ENCODE measurements around the gene ANKRD9. TPM values are rescaled to one million over a fixed set of nuclear protein-coding genes. Genes with fewer than 3 reads are reported as not detected.
A peak's percentile ranks its signal among the peaks of the same experiment; 100 is the strongest.
"Not testable (repeated sequence)": the region's sequence is repeated elsewhere in the genome, so short reads cannot be mapped to it uniquely, and the experiment has no call there.

ANKRD9 gene
- total and polyA plus RNA-seq, 2 experiments from 2014 or later, result 17.3 to 95.9 TPM

GRCh38 chr14:102541771-102542170 is 32.2 kb upstream of the ANKRD9 start:
- Histone ChIP-seq H3K9me2 (ENCODE audit: insufficient read depth) (no peaks in the 10 kb centered on the region), H3K4me3 (no peak overlapping the region), H3K36me3 (ENCODE audit: insufficient read depth) (no peaks in the 10 kb centered on the region), H3K4me1 (ENCODE audit: insufficient read depth) (peaks cover 13% of the 10 kb centered on the region; the same call in 1 of the 2 replicates), H3K27ac (ENCODE audit: low read depth) (no peak overlapping the region), H3F3A (replicated peaks; ENCODE audit: low read depth) (peaks cover 13% of the 10 kb centered on the region; the same call in 1 of the 2 replicates), H2AFZ (no peak overlapping the region), H3K27me3 (ENCODE audit: insufficient read depth) (peaks cover 19% of the 10 kb centered on the region), H3K4me2 (no peak overlapping the region), H4K20me1 (replicated peaks; ENCODE audit: insufficient read depth) (no peaks in the 10 kb centered on the region), H3K79me2 (replicated peaks; ENCODE audit: insufficient read depth) (no peaks in the 10 kb centered on the region)
- H3K36me3 Mint-ChIP-seq (ENCODE audit: low read depth), result no peaks in the 10 kb centered on the region
- no peak for DNase-seq (ENCODE audit: low spot score)
- peaks cover 26% of the 10 kb centered on the region for H3K27me3 Mint-ChIP-seq (ENCODE audit: insufficient read depth, low read depth, poor library complexity)
- no peaks in the 10 kb centered on the region; the same call in 2 of the 3 replicates for H3K9me3 Mint-ChIP-seq
- H3K4me3 Mint-ChIP-seq, result no peak overlapping the region
- H3K4me1 Mint-ChIP-seq, result peaks cover 16% of the 10 kb centered on the region
- ATAC-seq, result no peak
- TF ChIP-seq POLR2AphosphoS5 (IDR thresholded peaks at IDR 0.05; ENCODE audit: low read depth) (no peak), STAT1 (IDR thresholded peaks at IDR 0.05; ENCODE audit: unreplicated experiment) (no peak)
- TF ChIP-seq, protein P1, sequence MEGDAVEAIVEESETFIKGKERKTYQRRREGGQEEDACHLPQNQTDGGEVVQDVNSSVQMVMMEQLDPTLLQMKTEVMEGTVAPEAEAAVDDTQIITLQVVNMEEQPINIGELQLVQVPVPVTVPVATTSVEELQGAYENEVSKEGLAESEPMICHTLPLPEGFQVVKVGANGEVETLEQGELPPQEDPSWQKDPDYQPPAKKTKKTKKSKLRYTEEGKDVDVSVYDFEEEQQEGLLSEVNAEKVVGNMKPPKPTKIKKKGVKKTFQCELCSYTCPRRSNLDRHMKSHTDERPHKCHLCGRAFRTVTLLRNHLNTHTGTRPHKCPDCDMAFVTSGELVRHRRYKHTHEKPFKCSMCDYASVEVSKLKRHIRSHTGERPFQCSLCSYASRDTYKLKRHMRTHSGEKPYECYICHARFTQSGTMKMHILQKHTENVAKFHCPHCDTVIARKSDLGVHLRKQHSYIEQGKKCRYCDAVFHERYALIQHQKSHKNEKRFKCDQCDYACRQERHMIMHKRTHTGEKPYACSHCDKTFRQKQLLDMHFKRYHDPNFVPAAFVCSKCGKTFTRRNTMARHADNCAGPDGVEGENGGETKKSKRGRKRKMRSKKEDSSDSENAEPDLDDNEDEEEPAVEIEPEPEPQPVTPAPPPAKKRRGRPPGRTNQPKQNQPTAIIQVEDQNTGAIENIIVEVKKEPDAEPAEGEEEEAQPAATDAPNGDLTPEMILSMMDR (conservative IDR thresholded peaks at IDR 0.05; ENCODE audit: low read depth in 2 of 2), result peak; percentile 19 to 38; a peak in 3 of 4 replicates
- no peak overlapping the region for H3K27ac Mint-ChIP-seq

- H3K36me3 ChIP-seq (ENCODE audit: insufficient read depth); ATAC-seq; H3K27ac Mint-ChIP-seq; H3K4me3 Mint-ChIP-seq; H3K4me2 ChIP-seq; H4K20me1 ChIP-seq (replicated peaks; ENCODE audit: insufficient read depth); H3K36me3 Mint-ChIP-seq (ENCODE audit: low read depth); H3K9me3 Mint-ChIP-seq; H3K27ac ChIP-seq (ENCODE audit: low read depth); H3K9me2 ChIP-seq (ENCODE audit: insufficient read depth); H3K4me1 ChIP-seq (ENCODE audit: insufficient read depth); DNase-seq (ENCODE audit: low spot score); H3K79me2 ChIP-seq (replicated peaks; ENCODE audit: insufficient read depth); H3K4me3 ChIP-seq: not testable (repeated sequence)
- H3K27me3 Mint-ChIP-seq (ENCODE audit: insufficient read depth, low read depth, poor library complexity), result peaks cover 19% of the 10 kb centered on the region
- H3F3A ChIP-seq (replicated peaks; ENCODE audit: low read depth), result peaks cover 16% of the 10 kb centered on the region; the same call in 1 of the 2 replicates
- H2AFZ ChIP-seq, result peak overlapping the region; percentile 69
- peaks cover 15% of the 10 kb centered on the region for H3K4me1 Mint-ChIP-seq
- H3K27me3 ChIP-seq (ENCODE audit: insufficient read depth), result peaks cover 19% of the 10 kb centered on the region
These were observed 31.5 kb upstream of the ANKRD9 start for GRCh38 chr14:102541029-102541491.

DNA sequence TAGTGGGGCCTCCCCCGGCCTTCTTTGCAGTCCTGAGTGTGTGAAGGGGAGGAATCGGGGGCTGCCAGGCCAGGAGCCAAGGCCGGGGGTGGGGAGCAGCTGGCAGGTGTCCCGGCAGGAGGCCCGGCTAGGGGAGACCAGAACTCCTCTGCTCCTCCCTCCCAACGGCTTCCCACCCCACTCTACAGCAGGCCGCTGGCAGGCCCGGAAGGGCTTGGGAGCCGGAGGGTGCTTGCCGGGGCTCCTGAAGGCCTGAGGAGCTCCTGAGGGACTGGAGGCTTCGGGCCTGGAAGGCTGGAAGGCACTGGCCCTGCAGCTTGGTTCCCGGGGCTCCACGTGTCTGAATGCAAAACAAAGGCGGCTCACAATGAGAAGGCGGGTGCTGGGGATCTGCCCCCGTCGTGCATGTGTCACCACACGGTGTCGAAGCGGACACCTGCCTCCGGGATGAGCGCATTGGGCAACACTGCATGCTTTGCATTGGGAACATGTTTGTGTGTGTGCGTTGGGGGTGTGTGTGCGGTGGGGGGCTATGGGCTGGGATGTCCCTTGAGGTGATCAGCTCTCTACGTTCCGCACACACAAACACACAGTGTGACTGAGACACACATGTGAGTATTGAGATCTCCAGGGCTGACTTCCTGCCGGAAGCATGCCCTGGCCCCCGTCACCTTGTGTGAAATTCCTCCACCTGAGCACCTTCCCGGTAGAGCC is 30.9 kb upstream of the ANKRD9 start:
- peak overlapping the region; percentile 69 for H2AFZ ChIP-seq
- DNase-seq (ENCODE audit: low spot score), result no peak
- TF ChIP-seq CREB1 (CRISPR knock-in tag; IDR thresholded peaks at IDR 0.05; ENCODE audit: low read depth) (no peak), STAT1 (IDR thresholded peaks at IDR 0.05; ENCODE audit: unreplicated experiment) (no peak), EZH2phosphoT487 (IDR thresholded peaks at IDR 0.05; ENCODE audit: unreplicated experiment) (no peak), ZNF114 (CRISPR knock-in tag; IDR thresholded peaks at IDR 0.05) (no peak), ZNF331 (CRISPR knock-in tag; IDR thresholded peaks at IDR 0.05; ENCODE audit: low read depth) (no peak), POLR2AphosphoS5 (IDR thresholded peaks at IDR 0.05; ENCODE audit: low read depth) (no peak), NANOG (IDR thresholded peaks at IDR 0.05; ENCODE audit: borderline replicate concordance) (no peak)
- TF ChIP-seq, protein P2, sequence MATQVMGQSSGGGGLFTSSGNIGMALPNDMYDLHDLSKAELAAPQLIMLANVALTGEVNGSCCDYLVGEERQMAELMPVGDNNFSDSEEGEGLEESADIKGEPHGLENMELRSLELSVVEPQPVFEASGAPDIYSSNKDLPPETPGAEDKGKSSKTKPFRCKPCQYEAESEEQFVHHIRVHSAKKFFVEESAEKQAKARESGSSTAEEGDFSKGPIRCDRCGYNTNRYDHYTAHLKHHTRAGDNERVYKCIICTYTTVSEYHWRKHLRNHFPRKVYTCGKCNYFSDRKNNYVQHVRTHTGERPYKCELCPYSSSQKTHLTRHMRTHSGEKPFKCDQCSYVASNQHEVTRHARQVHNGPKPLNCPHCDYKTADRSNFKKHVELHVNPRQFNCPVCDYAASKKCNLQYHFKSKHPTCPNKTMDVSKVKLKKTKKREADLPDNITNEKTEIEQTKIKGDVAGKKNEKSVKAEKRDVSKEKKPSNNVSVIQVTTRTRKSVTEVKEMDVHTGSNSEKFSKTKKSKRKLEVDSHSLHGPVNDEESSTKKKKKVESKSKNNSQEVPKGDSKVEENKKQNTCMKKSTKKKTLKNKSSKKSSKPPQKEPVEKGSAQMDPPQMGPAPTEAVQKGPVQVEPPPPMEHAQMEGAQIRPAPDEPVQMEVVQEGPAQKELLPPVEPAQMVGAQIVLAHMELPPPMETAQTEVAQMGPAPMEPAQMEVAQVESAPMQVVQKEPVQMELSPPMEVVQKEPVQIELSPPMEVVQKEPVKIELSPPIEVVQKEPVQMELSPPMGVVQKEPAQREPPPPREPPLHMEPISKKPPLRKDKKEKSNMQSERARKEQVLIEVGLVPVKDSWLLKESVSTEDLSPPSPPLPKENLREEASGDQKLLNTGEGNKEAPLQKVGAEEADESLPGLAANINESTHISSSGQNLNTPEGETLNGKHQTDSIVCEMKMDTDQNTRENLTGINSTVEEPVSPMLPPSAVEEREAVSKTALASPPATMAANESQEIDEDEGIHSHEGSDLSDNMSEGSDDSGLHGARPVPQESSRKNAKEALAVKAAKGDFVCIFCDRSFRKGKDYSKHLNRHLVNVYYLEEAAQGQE (IDR thresholded peaks at IDR 0.05; ENCODE audit: unreplicated experiment), result no peak
- TF ChIP-seq, protein P3, sequence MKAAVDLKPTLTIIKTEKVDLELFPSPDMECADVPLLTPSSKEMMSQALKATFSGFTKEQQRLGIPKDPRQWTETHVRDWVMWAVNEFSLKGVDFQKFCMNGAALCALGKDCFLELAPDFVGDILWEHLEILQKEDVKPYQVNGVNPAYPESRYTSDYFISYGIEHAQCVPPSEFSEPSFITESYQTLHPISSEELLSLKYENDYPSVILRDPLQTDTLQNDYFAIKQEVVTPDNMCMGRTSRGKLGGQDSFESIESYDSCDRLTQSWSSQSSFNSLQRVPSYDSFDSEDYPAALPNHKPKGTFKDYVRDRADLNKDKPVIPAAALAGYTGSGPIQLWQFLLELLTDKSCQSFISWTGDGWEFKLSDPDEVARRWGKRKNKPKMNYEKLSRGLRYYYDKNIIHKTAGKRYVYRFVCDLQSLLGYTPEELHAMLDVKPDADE (IDR thresholded peaks at IDR 0.05), result no peak

More for the DNA sequence above, 30.9 kb upstream of the ANKRD9 start:
- no peaks in the 10 kb centered on the region for H3K9me2 ChIP-seq (ENCODE audit: insufficient read depth)
- H4K20me1 ChIP-seq (replicated peaks; ENCODE audit: insufficient read depth), result no peaks in the 10 kb centered on the region
- no peaks in the 10 kb centered on the region for H3K79me2 ChIP-seq (replicated peaks; ENCODE audit: insufficient read depth)
- H3K4me1 ChIP-seq (ENCODE audit: insufficient read depth), result 0 out of 2 replicates have a peak, but pooled peaks cover 4% of the 10 kb centered on the region
- Mint-ChIP-seq H3K27ac (no peak overlapping the region), H3K4me3 (no peak overlapping the region), H3K9me3 (no peaks in the 10 kb centered on the region; the same call in 2 of the 3 replicates), H3K36me3 (ENCODE audit: low read depth) (no peaks in the 10 kb centered on the region), H3K4me1 (peaks cover 10% of the 10 kb centered on the region), H3K27me3 (ENCODE audit: insufficient read depth, low read depth, poor library complexity) (peaks cover 13% of the 10 kb centered on the region)
- no peaks in the 10 kb centered on the region for H3K36me3 ChIP-seq (ENCODE audit: insufficient read depth)
- no peak overlapping the region for H3K4me2 ChIP-seq
- H3K27me3 ChIP-seq (ENCODE audit: insufficient read depth), result peaks cover 19% of the 10 kb centered on the region
- no peak overlapping the region for H3K4me3 ChIP-seq
- H3K27ac ChIP-seq (ENCODE audit: low read depth), result no peak overlapping the region
- peaks cover 12% of the 10 kb centered on the region; the same call in 1 of the 2 replicates for H3F3A ChIP-seq (replicated peaks; ENCODE audit: low read depth)
- 0 out of 3 replicates have a peak, but pooled peaks have one; percentile 3 for ATAC-seq

All from GM23338 (cell line).